ENCODE data around the gene RUVBL1.
"Not testable (repeated sequence)": the region's sequence is repeated elsewhere in the genome, so short reads cannot be mapped to it uniquely, and the experiment has no call there.

Gene RUVBL1

GRCh38 chr3:128123538-128124368 is at the start of gene RUVBL1:
Gene RUVBL1 (minus strand): TSS chr3:128123812. CDS start chr3:128123724, 88 bp downstream.
- peak; percentile 79 to 97 for DNase-seq

- DNase-seq, result no peak
Measured at GRCh38 chr3:128173200-128173599, 49.6 kb upstream of the RUVBL1 start.

- peak in 1 of 2 donors; percentile 78 for DNase-seq
Measured at GRCh38 chr3:128170866-128171516, 47.4 kb upstream of the RUVBL1 start.

GRCh38 chr3:128168836-128169235 is 45.2 kb upstream of the RUVBL1 start:
- DNase-seq, result no peak

GRCh38 chr3:128167973-128168674 is 44.5 kb upstream of the RUVBL1 start:
- DNase-seq, result no peak

GRCh38 chr3:128167646-128167972 is 44.0 kb upstream of the RUVBL1 start:
- no peak for DNase-seq

GRCh38 chr3:128166971-128167453 is 43.4 kb upstream of the RUVBL1 start:
- DNase-seq, result no peak

- DNase-seq, result no peak
Measured at GRCh38 chr3:128163432-128163831, 39.8 kb upstream of the RUVBL1 start.

GRCh38 chr3:128160661-128161060 is 37.0 kb upstream of the RUVBL1 start:
- DNase-seq, result no peak

GRCh38 chr3:128155616-128156360 is 32.2 kb upstream of the RUVBL1 start:
- DNase-seq, result no peak

- DNase-seq, result not testable (repeated sequence)
Measured at GRCh38 chr3:128154354-128154753, 30.7 kb upstream of the RUVBL1 start.

GRCh38 chr3:128153156-128154041 is 29.8 kb upstream of the RUVBL1 start, which contains the start of gene EEFSEC:
Gene EEFSEC (plus strand): TSS chr3:128153481. CDS start chr3:128153508, 27 bp downstream.
- peak; percentile 63 to 67 for DNase-seq

GRCh38 chr3:128152419-128153155 is 29.0 kb upstream of the RUVBL1 start:
- DNase-seq, result no peak

GRCh38 chr3:128151758-128152274 is 28.2 kb upstream of the RUVBL1 start:
- DNase-seq, result no peak

- DNase-seq, result no peak
Measured at GRCh38 chr3:128149650-128150049, 26.0 kb upstream of the RUVBL1 start.

- DNase-seq, result no peak
Measured at GRCh38 chr3:128146201-128146600, 22.6 kb upstream of the RUVBL1 start.

- peak; percentile 12 to 57 for DNase-seq
Measured at GRCh38 chr3:128145279-128145678, 21.7 kb upstream of the RUVBL1 start.

- no peak for DNase-seq
Measured at GRCh38 chr3:128144512-128145187, 21.0 kb upstream of the RUVBL1 start.

- DNase-seq, result no peak
Measured at GRCh38 chr3:128143496-128143895, 19.9 kb upstream of the RUVBL1 start.

- peak in 1 of 2 donors; percentile 21 for DNase-seq
Measured at GRCh38 chr3:128133273-128133883, 9.8 kb upstream of the RUVBL1 start.

Measured in bone marrow (tissue), 2 donors.